H1 (cell line): ENCODE results near the gene IFNG. TPM values are rescaled to one million over a fixed set of nuclear protein-coding genes. Genes with fewer than 3 reads are reported as not detected.

Source experiments
- CTCF ChIA-PET: fragments of 300-600 bp; sonication (Branson Sonifier 250); formaldehyde crosslinking; loops from one replicate; lab custom pipeline; 2021; ENCODE audit not compliant: partially characterized antibody; lab: Charles Lee
- POLR2A ChIA-PET: fragments of 300-600 bp; sonication (Branson Sonifier 250); formaldehyde crosslinking; loops from one replicate; lab custom pipeline; 2021; ENCODE audit warnings: inconsistent platforms; ENCODE audit not compliant: partially characterized antibody; lab: Charles Lee
- DNase-seq, 2 experiments: peaks; one replicate each; pipeline versions ENCODE4 v3.0.0 to v3.0.0-alpha.2; 2010 to 2022; ENCODE audit warnings: low spot score in 2 of 2, low read depth in 1 of 2, mixed read lengths in 1 of 2
- FAIRE-seq: peaks from 2 replicates; lab custom pipeline; 2011; peaks lifted over from hg19 to GRCh38; lab: Jason Lieb, UNC
- H2AFZ ChIP-seq: 2 replicates; pipeline ENCODE4 v1.8.1; 2012; ENCODE audit warnings: low read length, inconsistent platforms
- H2AK5ac ChIP-seq: 2 replicates; pipeline ENCODE4 v1.6.1; 2013; ENCODE audit warnings: low read depth, low read length
- H2BK120ac ChIP-seq: replicated peaks from 2 replicates; pipeline ENCODE3; 2013; ENCODE audit warnings: low read depth, low read length, inconsistent platforms
- H2BK12ac ChIP-seq: 2 replicates; pipeline ENCODE4 v1.6.1; 2013; ENCODE audit warnings: low read depth, low read length
- H2BK15ac ChIP-seq: 2 replicates; pipeline ENCODE4 v1.6.1; 2013; ENCODE audit warnings: low read length
- H2BK20ac ChIP-seq: 2 replicates; pipeline ENCODE4 v1.6.1; 2013; ENCODE audit warnings: low read length
- H2BK5ac ChIP-seq: 2 replicates; pipeline ENCODE4 v1.6.1; 2013; ENCODE audit warnings: low read depth, low read length
- H3K14ac ChIP-seq: 2 replicates; pipeline ENCODE4 v1.6.1; 2013; ENCODE audit warnings: inconsistent platforms; ENCODE audit not compliant: insufficient read length
- H3K18ac ChIP-seq: 2 replicates; pipeline ENCODE4 v1.6.1; 2013; ENCODE audit warnings: low read length; ENCODE audit errors: extremely low read depth
- H3K23ac ChIP-seq: 2 replicates; pipeline ENCODE4 v1.6.1; 2013; ENCODE audit warnings: inconsistent platforms; ENCODE audit not compliant: insufficient read length
- H3K23me2 ChIP-seq: 2 replicates; pipeline ENCODE4 v1.6.1; 2013; ENCODE audit warnings: low read depth, low read length
- H3K27ac ChIP-seq: 2 replicates; pipeline ENCODE4 v1.6.1; 2011; ENCODE audit warnings: low read depth, low read length, inconsistent platforms
- H3K27me3 ChIP-seq, 4 experiments: replicated peaks in 1 of 4; 1 replicate in 1 of 4; 2 replicates in 3 of 4; pipeline versions ENCODE4 v1.6.1 to v1.8.1; 2011 to 2013; ENCODE audit warnings: low read length in 3 of 4, mild to moderate bottlenecking in 3 of 4, inconsistent platforms in 2 of 4, mixed read lengths in 2 of 4, moderate library complexity in 1 of 4; ENCODE audit not compliant: control insufficient read depth in 3 of 4, insufficient read depth in 3 of 4; ENCODE audit errors: extremely low read depth in 1 of 4
- H3K36me3 ChIP-seq, 4 experiments: 2 replicates each; pipeline versions ENCODE4 v1.6.1 to v1.8.1; 2011 to 2013; ENCODE audit warnings: mild to moderate bottlenecking in 4 of 4, low read length in 3 of 4, moderate library complexity in 2 of 4, control low read depth in 1 of 4, inconsistent platforms in 1 of 4; ENCODE audit not compliant: insufficient read depth in 4 of 4, control insufficient read depth in 2 of 4
- H3K4ac ChIP-seq: replicated peaks from 2 replicates; pipeline ENCODE3; 2013; ENCODE audit warnings: low read length, low read depth, mixed read lengths, inconsistent platforms; ENCODE audit not compliant: insufficient read length
- H3K4me1 ChIP-seq, 4 experiments: replicated peaks in 1 of 4; 1 replicate in 1 of 4; 2 replicates in 3 of 4; pipeline versions ENCODE4 v1.6.1 to v1.8.1; 2011 to 2013; ENCODE audit warnings: low read length in 3 of 4, inconsistent platforms in 2 of 4, mixed read lengths in 1 of 4; ENCODE audit not compliant: insufficient read depth in 4 of 4, control insufficient read depth in 3 of 4
- H3K4me2 ChIP-seq, 2 experiments: 2 replicates each; pipeline versions ENCODE4 v1.6.1 to v1.8.1; 2011 to 2013; ENCODE audit warnings: low read depth in 2 of 2, low read length in 2 of 2, control low read depth in 1 of 2, inconsistent platforms in 1 of 2, mild to moderate bottlenecking in 1 of 2; ENCODE audit not compliant: insufficient read depth in 1 of 2
- H3K4me3 ChIP-seq, 4 experiments: fragments of 200-600, 300-600 bp in 1 of 4; sonication (generic), shearing (Covaris generic), sonication (Bioruptor Twin) in 1 of 4; 2 replicates each; pipeline versions ENCODE4 v1.5.1 to v1.8.1; 2011 to 2016; ENCODE audit warnings: low read length in 4 of 4, low read depth in 3 of 4, control low read depth in 2 of 4, inconsistent platforms in 2 of 4, mild to moderate bottlenecking in 2 of 4, mixed read lengths in 1 of 4, moderate library complexity in 1 of 4; ENCODE audit not compliant: insufficient read depth in 2 of 4; ENCODE audit errors: extremely low read depth in 1 of 4
- H3K56ac ChIP-seq: replicated peaks from 2 replicates; pipeline ENCODE3; 2013; ENCODE audit warnings: low read depth, mild to moderate bottlenecking, mixed read lengths, low read length, inconsistent platforms; ENCODE audit not compliant: insufficient read length
- H3K79me1 ChIP-seq: 2 replicates; pipeline ENCODE4 v1.6.1; 2013; ENCODE audit warnings: low read depth, low read length, control low read depth
- H3K79me2 ChIP-seq, 2 experiments: 2 replicates each; pipeline versions ENCODE4 v1.6.1 to v1.8.1; 2012 to 2013; ENCODE audit warnings: low read length in 2 of 2, mild to moderate bottlenecking in 2 of 2, inconsistent platforms in 1 of 2; ENCODE audit not compliant: insufficient read depth in 2 of 2, control insufficient read depth in 1 of 2
- H3K9ac ChIP-seq, 4 experiments: replicated peaks in 1 of 4; 1 replicate in 1 of 4; 2 replicates in 3 of 4; pipeline versions ENCODE4 v1.6.1 to v1.8.1; 2011 to 2013; ENCODE audit warnings: low read depth in 3 of 4, low read length in 3 of 4, control low read depth in 2 of 4, mild to moderate bottlenecking in 2 of 4, moderate library complexity in 2 of 4, inconsistent platforms in 1 of 4; ENCODE audit errors: extremely low read depth in 1 of 4
- H3K9me3 ChIP-seq, 2 experiments: 2 replicates each; pipeline versions ENCODE4 v1.6.1 to v1.8.1; 2012 to 2013; ENCODE audit warnings: mild to moderate bottlenecking in 2 of 2, moderate library complexity in 2 of 2, control low read depth in 1 of 2, inconsistent platforms in 1 of 2, low read depth in 1 of 2, low read length in 1 of 2, mixed read lengths in 1 of 2; ENCODE audit not compliant: insufficient read depth in 2 of 2
- H4K20me1 ChIP-seq, 2 experiments: replicated peaks in 1 of 2; 2 replicates each; pipeline versions ENCODE3 to v1.8.1; 2011 to 2013; ENCODE audit warnings: inconsistent platforms in 2 of 2, low read length in 2 of 2, mild to moderate bottlenecking in 1 of 2; ENCODE audit not compliant: insufficient read depth in 2 of 2, control insufficient read depth in 1 of 2
- H4K5ac ChIP-seq: 2 replicates; pipeline ENCODE4 v1.6.1; 2013; ENCODE audit warnings: low read length, low read depth, mixed read lengths, inconsistent platforms; ENCODE audit not compliant: insufficient read length
- H4K8ac ChIP-seq: 2 replicates; pipeline ENCODE4 v1.8.0; 2013; ENCODE audit warnings: mild to moderate bottlenecking, moderate library complexity, low read length, inconsistent platforms; ENCODE audit not compliant: insufficient read depth; ENCODE audit errors: extremely low read depth
- H4K91ac ChIP-seq: replicated peaks from 2 replicates; pipeline ENCODE3; 2013; ENCODE audit warnings: low read length, mixed read lengths, inconsistent platforms; ENCODE audit not compliant: insufficient read length
- ASH2L ChIP-seq: fragments of 200-600, 300-600 bp; sonication (generic); IDR thresholded peaks from one replicate; pipeline ENCODE4 v1.7.1; 2017; ENCODE audit warnings: low read length
- CHD1 ChIP-seq: IDR thresholded peaks from 2 replicates; pipeline ENCODE4 v1.6.1; 2012; ENCODE audit warnings: low read depth, low read length, improper control_type of control experiment
- NRF1 ChIP-seq: IDR thresholded peaks from 2 replicates; pipeline ENCODE4 v1.6.1; 2011; ENCODE audit warnings: mild to moderate bottlenecking, low read depth, low read length, improper control_type of control experiment
- RNF2 ChIP-seq: fragments of 200-900, 300-1000 bp; sonication (generic); IDR thresholded peaks from 2 replicates; pipeline ENCODE4 v1.7.1; 2016; ENCODE audit warnings: borderline replicate concordance, low read depth, mild to moderate bottlenecking, antibody characterized with exemption, low read length; ENCODE audit not compliant: poor library complexity, severe bottlenecking; ENCODE audit errors: missing control alignments
- YY1 ChIP-seq: IDR thresholded peaks from 2 replicates; pipeline ENCODE4 v1.6.1; 2011; ENCODE audit warnings: low read depth, mild to moderate bottlenecking, low read length
- ZNF274 ChIP-seq: IDR thresholded peaks from 2 replicates; pipeline ENCODE4 v1.7.0; 2012; ENCODE audit warnings: low read length, borderline replicate concordance; ENCODE audit errors: extremely low read depth
- WGBS, 2 experiments: shearing (Covaris generic) in 1 of 2; methylation state at CpG; one replicate each; pipeline versions ENCODE4 v1.1.6 to v1.1.7; 2013 to 2015; ENCODE audit warnings: low lambda C conversion rate in 2 of 2, mixed read lengths in 2 of 2, inconsistent platforms in 1 of 2, low coverage in 1 of 2, missing lambda C conversion rate in 1 of 2; ENCODE audit not compliant: insufficient replicate concordance in 2 of 2, insufficient coverage in 1 of 2, insufficient read length in 1 of 2; ENCODE audit errors: extremely low coverage in 1 of 2, missing lambda C conversion rate in 1 of 2; 5-methylcytosine and 5-hydroxymethylcytosine counted together
- polyA plus RNA-seq, 7 experiments: library from polyadenylated mRNA; depleted of rRNA in 3 of 7; stranded (reverse) in 5 of 7; unstranded in 2 of 7; fragments of >200 nt in 5 of 7; fragments of 200-250 nt in 2 of 7; gene quantifications; 1 replicate in 5 of 7; 2 replicates in 1 of 7; 4 replicates in 1 of 7; pipeline versions ENCODE4 v1.2.1 to v1.2.3, GENCODE V29; 2011 to 2013; ENCODE audit warnings: missing spikeins in 2 of 7, mixed read lengths in 2 of 7
- total RNA-seq: library from RNA; stranded (reverse); fragmentation: NEBNext Ultra II Directional; extraction: Animal tissue kit (Norgen Biotek cat#: 25700); gene quantifications from 2 replicates; pipeline ENCODE4 v1.2.1, GENCODE V29; 2021

Gene IFNG
- total and polyA plus RNA-seq, 2 of the 8 experiments (the other 6 are each of a cell fraction or from before 2014, with no cell fraction given) = not detected

DNA sequence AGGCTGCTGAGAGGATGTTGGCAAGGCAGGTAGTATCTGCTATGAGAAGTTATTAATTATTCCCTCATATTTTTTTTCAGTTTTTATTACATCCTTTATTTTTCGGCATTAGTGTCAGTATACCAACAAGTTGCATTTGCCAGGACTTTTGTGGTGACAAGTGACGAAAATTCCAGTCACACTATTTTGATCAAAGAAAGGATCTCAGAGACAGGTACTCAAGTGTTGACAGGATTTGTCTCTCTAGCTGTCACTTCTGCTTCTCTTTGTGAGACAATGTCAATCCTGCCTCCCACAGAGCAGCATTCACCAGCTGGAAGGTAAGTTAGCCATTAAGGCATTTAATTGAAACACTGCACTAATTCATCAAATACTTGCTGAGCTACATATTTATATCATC is 18.0 kb upstream of the IFNG start:
- Histone ChIP-seq H3K23ac (no peak overlapping the region), H3K9me3 (no peaks in the 10 kb centered on the region), H4K20me1 (no peaks in the 10 kb centered on the region), H3K18ac (no peak overlapping the region), H2BK20ac (no peak overlapping the region), H3K79me1 (no peaks in the 10 kb centered on the region), H4K5ac (no peak overlapping the region), H3K14ac (no peak overlapping the region), H3K4me2 (no peak overlapping the region), H3K4ac (no peak overlapping the region), H3K4me3 (no peak overlapping the region), H3K27me3 (no peaks in the 10 kb centered on the region), H4K8ac (no peak overlapping the region), H3K4me1 (no peaks in the 10 kb centered on the region), H2BK15ac (no peak overlapping the region), H3K9ac (no peak overlapping the region), H3K27ac (no peak overlapping the region), H3K23me2 (no peaks in the 10 kb centered on the region), H2BK5ac (no peak overlapping the region), H2AK5ac (no peak overlapping the region), H3K56ac (no peak overlapping the region), H2AFZ (no peak overlapping the region), H3K79me2 (no peaks in the 10 kb centered on the region), H4K91ac (no peak overlapping the region), H2BK120ac (no peak overlapping the region), H2BK12ac (no peak overlapping the region), H3K36me3 (no peaks in the 10 kb centered on the region)
- ChIA-PET CTCF (interaction anchor here (1.1 to 2.9 kb wide), 2 partner anchors 19 to 64 kb away, joined by 3 to 21 read pairs; partner anchors contain the start of gene IFNG), POLR2A (interaction anchor here (0.8 kb wide), 1 partner anchor 9 kb away, joined by 4 read pairs; no protein-coding TSS in a partner anchor)
- FAIRE-seq (no peak), DNase-seq (no peak)
- WGBS, 2 experiments = 82% methylated on average over 2 of the region's 2 CpGs; no CpG with 5 or more reads in 1 of the 2 experiments
- no peak for TF ChIP-seq CHD1
- TF ChIP-seq ZNF274 = no peak
- TF ChIP-seq YY1 = no peak
- TF ChIP-seq RNF2 = no peak
- TF ChIP-seq NRF1 = no peak
- TF ChIP-seq ASH2L = no peak
- TF ChIP-seq, all 59 proteins: peak for 0
